Erythroblast (primary cell): ENCODE data around the gene DHRS13.

ENCODE experiments used
- GATA1 ChIP-seq: IDR thresholded peaks from 2 replicates; pipeline ENCODE4 v1.6.1; 2011; ENCODE audit warnings: low read depth, mild to moderate bottlenecking, control low read depth, low read length, moderate library complexity
- POLR2A ChIP-seq: IDR thresholded peaks from 2 replicates; pipeline ENCODE4 v1.6.1; 2011; ENCODE audit warnings: mild to moderate bottlenecking, low read length

DNA sequence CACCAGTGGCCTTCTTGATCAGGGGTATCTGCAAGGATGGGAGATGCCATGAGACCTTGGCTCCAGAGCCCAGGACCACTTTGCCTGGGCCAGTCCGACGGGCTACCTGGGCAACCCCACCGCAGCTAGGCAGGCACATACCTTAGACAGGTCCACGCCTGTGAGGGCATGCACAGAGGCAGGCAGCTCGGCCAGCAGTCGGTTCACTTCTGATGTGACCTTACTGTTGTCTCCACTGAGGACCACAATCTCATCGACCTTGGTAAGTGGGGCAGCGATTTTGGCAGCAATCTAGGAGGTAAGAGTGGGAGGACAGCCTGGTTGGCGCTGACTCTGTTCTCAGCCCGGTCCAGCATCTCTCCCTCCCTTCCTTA is 22.3 kb downstream of the DHRS13 start:
- TF ChIP-seq POLR2A = no peak
- TF ChIP-seq GATA1 = no peak
